ENCODE measurements around the gene ZNF438.
"Not testable (repeated sequence)": the region's sequence is repeated elsewhere in the genome, so short reads cannot be mapped to it uniquely, and the experiment has no call there.

The ZNF438 gene

DNA sequence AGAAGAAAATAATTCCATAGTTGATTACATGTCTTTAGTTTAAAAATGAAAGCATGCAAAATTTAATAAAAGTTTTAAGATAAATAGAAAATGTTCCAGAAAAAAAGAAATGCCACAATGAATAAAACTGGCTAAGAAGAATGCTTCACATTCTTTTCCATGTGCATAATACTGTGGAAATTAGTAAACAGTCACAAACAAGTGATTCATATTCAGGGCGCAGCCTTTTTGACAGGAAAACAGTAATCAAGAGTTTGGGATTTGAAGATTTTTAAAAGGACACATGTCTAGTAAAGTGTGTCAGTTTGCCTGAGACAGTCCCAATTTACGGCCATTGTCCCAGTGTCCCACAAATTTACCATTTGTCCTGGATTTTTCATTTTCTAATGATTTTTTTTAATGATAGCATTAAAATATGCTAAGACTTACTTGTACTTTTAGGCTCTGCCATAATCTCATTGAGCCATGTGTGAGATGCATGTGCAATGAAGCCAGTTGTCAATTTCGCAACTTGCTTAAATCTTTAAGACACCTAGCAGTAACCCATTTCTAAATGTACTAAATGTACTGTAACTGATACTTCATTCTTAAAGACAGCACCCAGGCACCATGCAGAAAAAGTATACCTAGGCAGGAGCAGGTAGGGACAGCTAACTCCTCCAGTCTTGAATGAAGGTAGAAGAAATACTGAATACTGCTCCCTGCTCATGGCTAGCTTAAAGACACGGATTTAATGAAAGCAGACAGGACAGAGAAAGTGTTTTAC lies 46.9 kb downstream of the ZNF438 start:
- no peak for DNase-seq (ENCODE audit: low spot score)

DNA sequence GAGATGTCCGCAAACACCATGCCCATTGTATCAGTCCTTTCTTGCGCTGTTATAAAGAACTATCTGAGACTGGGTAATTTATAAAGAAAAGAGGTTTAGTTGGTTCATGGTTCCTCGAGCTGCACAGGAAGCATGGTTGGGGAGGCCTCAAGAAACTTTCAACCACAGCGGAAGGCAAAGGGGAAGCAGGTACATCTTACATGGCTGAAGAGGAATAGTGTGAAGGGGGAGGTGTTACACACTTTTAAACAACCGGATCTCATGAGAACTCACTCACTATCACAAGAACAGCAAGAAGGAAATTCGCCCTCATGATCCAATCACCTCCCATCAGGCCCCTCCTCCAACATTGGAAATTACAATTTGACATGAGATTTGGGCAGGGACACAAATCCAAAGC lies 48.5 kb downstream of the ZNF438 start:
- not testable (repeated sequence) for DNase-seq (ENCODE audit: low spot score)

DNA sequence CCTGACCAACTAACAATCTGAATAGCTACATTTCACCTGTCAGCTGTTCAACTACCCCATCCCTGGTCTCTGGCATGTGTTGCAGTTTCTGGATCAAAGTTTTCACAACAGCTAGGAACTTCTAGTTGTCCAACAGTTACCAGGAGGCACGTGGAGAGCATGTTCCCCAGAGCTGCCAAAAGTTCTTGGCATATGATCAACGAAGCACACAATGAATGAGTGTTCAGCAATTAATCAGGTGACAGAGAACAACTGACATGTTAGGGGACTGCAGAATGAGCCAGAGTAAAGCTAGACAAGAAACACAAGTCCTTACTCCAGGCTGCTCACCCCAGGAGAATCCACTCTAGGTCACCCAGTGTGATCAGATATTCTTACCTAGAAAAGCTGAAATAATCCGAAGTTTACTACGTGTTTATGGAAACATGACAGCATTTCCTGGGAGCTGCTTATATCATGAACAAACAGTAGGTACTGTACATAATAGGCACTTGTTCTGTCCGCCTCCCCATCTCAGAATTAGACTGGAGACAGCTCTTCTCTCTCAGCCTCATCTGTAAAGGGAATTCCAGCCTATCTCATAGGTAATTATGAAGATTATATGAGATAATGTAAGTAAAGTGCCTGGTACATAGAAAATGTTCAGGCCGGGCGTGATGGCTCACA lies 50.6 kb downstream of the ZNF438 start:
- DNase-seq (ENCODE audit: low spot score) = no peak

GRCh38 chr10:30979956-30980355 lies 51.7 kb downstream of the ZNF438 start:
- DNase-seq (ENCODE audit: low spot score) = no peak

DNA sequence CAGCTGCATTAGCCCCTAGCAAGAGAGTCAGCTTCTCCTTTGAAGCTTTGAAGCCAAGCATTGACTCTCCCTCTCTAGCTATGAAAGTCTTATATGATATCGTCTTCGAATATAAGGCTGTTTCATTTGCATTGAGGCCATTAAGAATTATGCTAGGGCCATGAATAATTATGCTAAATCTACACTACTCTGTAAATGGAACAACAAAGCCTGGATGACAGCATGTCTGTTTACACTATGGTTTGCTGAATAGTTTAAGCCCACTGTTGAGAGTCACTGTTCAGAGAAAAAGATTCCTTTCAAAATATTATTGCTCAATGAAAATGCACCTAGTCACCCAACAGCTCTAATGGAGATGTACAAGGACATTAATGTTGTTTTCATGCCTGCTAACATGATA lies 52.8 kb downstream of the ZNF438 start:
- no peak for DNase-seq (ENCODE audit: low spot score)

DNA sequence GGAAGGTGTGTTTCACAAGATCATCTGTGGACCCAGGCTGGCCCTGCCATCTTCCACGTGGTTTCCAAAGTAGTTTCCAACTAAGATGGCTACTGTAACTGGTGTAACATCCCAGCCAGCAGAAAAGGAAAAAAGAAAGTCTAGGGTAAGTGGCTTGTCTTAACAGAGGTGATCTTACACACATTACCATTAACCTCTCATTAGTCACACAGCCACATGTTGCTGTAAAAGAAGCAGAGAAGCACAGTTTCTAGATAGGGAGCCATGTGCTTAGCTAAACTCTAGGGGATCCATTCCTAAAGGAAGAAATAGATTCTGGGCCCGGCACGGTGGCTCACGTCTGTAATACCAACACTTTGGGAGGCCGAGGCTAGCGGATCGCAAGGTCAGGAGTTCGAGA lies 54.3 kb downstream of the ZNF438 start:
- DNase-seq (ENCODE audit: low spot score) = no peak

DNA sequence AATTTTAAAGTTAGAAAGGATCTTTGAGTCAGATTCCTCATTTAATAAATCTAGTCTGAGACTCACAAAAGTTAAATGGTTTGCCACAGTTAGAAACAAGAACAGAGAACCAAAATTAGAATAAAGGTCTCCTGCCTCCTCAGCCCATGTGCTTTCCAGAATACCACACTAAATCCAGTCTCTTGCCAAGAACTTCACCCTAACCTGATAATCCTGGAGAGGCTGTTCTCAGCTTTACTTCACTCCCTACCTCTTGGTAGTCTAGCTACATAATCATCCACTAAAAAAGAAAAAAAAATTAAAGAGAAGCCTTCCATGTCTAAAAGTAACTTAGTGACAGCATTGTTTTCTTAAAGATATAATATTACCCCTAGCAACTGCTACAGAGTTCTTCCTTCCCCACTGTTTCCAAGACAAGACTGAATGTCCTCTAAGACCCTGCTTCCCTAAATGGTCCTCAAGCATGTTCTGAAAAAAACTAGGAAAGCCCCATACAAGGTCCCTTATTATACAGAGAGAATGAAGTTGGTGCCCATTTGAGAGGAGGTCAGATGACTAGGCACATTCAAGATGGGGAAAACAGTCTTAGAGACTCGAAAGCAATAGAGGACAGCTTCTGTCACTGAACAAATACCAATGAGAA lies 56.8 kb downstream of the ZNF438 start:
- DNase-seq (ENCODE audit: low spot score) = no peak

DNA sequence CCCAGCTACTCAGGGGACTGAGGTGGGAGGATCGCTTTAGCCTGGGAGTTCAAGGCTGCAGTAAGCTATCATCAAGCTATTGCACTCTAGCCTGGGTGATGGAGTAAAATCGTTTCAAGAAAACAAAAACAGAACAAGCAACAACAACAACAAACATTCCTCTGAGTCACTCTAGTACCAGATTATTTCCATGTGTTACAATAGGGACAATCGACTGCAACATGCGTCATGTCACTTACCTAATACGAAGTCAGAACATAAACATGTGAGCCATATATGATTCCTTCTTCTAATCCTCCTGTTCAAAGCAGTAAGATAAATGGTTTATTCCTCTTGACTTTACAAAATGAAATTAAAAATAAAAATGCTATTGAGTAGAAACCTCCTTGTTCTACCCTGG lies 57.3 kb downstream of the ZNF438 start:
- DNase-seq (ENCODE audit: low spot score) = no peak

DNA sequence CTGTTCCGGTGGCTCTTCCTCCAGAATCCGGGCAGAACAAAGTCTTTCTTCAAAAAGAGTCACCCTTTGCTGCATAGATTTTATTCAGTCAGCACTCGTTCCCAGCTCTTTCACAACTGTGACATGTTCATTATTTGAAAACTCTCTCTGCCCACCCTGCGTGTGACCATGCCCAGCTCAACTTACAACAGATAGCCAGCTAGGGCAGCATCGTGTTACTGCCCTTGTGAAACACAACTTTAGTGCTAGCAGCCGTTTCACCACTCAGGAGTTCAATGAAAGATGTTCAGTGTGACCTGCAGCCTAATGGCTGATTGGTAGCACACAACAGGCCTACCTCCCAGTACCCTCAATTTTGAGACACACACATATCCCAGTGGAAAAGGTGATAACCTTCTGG lies 57.9 kb downstream of the ZNF438 start:
- DNase-seq (ENCODE audit: low spot score) = no peak

- no peak for DNase-seq (ENCODE audit: low spot score)
These were observed 60.8 kb downstream of the ZNF438 start for GRCh38 chr10:30970760-30971460.

GRCh38 chr10:30968711-30969110 lies 63.0 kb downstream of the ZNF438 start:
- no peak for DNase-seq (ENCODE audit: low spot score)

- DNase-seq (ENCODE audit: low spot score) = no peak
These were observed 63.8 kb downstream of the ZNF438 start for GRCh38 chr10:30967650-30968410.

DNA sequence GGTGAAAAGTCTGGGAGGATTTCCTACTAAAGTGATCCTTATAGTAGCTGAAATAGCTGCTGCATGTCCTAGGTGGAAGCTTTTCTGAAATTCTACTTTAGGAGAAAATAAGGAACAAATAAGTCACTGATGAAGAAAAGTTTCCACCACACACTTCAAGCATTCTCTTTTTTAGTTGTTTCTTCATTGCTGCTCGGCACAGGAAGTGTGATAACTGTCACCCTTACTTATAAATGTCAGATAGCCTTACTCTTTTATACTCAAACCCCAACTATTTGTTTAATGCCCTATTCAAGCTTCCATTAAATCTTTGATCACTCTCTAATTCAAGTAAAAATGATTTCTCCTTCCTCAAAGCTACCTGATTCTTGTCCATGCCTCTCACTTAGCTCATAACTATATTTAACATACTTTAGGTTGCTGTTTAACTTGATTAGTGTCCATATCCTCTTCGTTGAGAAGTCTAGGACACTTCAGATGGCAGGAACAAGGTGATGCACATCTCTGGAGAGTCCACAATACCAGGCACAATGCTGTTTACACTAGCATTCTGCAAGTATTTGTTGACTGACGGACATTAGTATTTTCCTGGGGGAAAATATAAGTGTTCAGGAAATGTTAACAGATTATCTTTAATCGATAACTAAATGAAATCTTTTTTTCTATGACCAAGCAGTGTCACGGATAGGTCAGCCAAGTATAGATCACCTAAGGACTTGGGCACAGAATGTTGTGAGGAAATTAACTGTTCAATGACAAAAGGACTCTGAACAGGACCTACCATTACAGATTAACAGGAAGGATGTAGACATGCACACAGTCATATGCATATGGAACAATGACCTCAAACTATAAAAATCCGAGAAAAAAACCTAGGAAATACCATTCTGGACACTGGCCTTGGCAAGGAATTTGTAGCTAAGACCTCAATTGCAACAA lies 67.4 kb downstream of the ZNF438 start:
- DNase-seq (ENCODE audit: low spot score) = no peak

- no peak for DNase-seq (ENCODE audit: low spot score)
These were observed 69.1 kb downstream of the ZNF438 start for GRCh38 chr10:30962522-30962921.

DNA sequence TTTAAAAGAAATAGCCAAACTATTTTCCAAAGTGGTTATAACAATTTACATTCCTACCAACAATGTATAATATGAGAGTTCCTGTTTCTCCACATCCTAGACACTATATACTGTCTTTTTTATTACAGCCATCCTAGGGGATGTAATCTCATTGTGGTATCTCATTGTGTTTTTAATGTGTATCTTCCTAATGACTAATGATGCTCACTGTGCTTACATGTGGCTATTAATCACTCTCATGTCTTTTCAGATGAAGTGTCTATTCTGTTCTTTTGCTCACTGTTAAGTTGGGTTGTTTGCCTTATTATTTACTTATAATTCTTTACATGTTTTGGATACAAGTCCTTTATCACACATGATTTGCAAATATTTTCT lies 71.8 kb downstream of the ZNF438 start:
- no peak for DNase-seq (ENCODE audit: low spot score)

GRCh38 chr10:30949218-30949617 lies 82.4 kb downstream of the ZNF438 start:
- DNase-seq (ENCODE audit: low spot score) = not testable (repeated sequence)

- DNase-seq (ENCODE audit: low spot score) = no peak
These were observed 87.7 kb downstream of the ZNF438 start for GRCh38 chr10:30944005-30944404.

GRCh38 chr10:30943451-30943850 lies 88.2 kb downstream of the ZNF438 start:
- DNase-seq (ENCODE audit: low spot score) = no peak

- no peak for DNase-seq (ENCODE audit: low spot score)
These were observed 91.4 kb downstream of the ZNF438 start for GRCh38 chr10:30940256-30940655.

- DNase-seq (ENCODE audit: low spot score) = no peak
These were observed 91.9 kb downstream of the ZNF438 start for GRCh38 chr10:30939643-30940251.

Measured in hematopoietic multipotent progenitor cell treated with erythropoietin and hydrocortisone succinate and interleukin-3 and kit ligand, for 15 days (in vitro differentiated cells).